ENCODE data around the gene SF3B5.
"Not testable (repeated sequence)": the region's sequence is repeated elsewhere in the genome, so short reads cannot be mapped to it uniquely, and the experiment has no call there.

SF3B5 gene

GRCh38 chr6:144104488-144104887 lies 9.1 kb upstream of the SF3B5 start:
- no peak for DNase-seq

GRCh38 chr6:144103026-144103563 lies 7.7 kb upstream of the SF3B5 start:
- DNase-seq, result no peak

DNA sequence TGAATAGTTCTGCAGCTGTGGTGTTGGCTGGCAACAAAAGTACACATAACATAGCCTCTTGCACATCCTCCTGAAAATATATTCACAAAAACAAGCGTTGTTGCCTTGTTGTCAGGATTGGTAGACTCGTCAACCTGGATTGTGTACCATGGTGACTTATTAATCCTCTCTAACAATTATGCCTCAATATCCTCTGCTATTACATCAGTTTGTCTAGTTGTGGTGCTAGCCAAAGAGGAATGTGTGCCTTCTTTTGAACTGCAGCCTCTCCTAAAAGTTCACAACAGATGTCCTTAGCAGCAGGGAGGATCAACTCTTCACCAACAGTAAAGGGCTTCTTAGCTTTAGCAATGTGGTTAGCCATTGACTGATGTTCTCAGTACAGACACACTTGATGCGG lies 3.6 kb upstream of the SF3B5 start:
- DNase-seq, result no peak

DNA sequence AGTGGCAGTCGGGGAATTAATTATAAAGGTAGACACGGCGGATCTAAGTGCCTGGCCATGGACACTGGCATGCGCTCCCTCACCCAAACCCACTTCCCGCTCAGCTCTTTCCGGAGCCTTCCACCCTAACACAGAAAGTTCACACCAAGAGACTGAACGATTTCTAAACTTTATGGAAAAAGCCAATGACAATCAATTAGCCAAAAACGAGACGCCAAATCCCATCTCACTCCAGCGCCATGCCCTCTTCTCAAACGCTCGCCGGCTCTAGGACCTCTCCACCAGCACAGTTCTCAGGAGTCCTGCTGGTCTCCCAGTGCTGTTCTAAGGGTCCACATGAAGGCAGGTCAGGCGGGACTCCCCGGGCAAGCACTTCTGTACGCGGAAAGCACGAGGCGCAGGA lies 641 bp downstream of the SF3B5 start:
- DNase-seq, result no peak

GRCh38 chr6:144093658-144094057 lies 1.7 kb downstream of the SF3B5 start:
- DNase-seq, result no peak

GRCh38 chr6:144093236-144093635 lies 2.1 kb downstream of the SF3B5 start:
- DNase-seq, result no peak

- DNase-seq, result no peak
Observed at GRCh38 chr6:144090384-144090783, 5.0 kb downstream of the SF3B5 start.

DNA sequence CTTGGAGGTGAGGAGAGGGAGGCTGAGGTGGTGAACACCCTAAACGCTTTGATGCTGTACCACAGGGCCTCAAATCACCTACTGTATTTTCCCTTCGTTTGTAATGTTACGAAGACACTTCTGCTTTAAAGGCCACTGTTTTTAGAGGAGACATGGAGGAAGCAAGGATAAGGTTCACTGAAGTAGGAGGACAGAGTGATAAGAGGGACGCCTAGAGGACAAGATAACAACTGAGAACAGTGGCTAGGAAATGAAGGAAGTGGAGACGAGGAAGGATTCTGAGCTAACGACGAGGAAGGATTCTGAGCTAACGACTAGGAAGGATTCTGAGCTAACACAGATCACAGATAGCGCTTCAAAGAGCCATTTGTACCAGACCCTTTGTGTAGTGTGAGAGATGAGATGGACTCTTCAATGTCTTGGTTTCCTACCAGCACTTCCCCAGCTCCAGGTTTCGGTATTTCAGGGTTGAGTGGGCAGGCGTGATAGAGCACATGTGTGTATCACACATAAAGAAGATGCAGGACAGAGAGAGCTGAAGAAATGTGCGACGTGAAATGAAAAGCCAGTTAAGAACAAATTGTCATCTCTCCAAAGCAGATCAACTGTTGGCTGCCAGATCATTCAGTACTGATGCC lies 7.5 kb downstream of the SF3B5 start:
- no peak for DNase-seq

DNA sequence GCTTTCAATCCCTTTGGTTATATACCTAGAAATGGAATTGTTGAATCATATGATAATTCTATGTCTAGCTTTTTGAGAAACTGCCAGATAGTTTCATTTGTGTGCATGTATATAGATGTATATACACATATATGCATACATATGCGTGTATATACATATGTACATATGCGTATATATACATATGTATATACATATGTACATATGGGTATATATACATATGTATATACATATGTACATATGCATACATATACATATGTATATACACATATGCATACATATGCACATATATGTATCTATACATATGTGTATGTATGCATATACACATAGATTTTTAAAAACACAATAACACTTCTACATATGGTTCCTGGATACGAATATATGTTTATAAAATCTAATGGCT lies 8.4 kb downstream of the SF3B5 start:
- DNase-seq, result no peak

DNA sequence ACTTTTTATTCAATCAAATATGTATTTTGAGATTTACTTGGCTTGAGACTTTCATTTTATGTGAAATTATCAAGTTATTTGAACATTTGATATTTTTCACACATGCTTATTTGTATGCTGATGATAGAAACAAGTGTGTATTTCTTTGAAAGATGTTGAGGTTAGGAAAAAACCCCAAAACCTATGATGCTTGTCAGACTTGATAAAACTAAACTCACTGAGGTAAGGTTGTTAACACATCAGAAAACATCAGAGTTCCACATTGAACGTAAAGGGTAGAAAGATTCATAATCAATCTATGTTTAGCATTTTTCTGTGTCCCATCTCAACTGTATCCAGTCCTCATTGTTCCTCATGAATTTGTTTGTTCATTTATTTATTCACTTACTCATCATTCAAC lies 12.2 kb downstream of the SF3B5 start:
- DNase-seq, result no peak

DNA sequence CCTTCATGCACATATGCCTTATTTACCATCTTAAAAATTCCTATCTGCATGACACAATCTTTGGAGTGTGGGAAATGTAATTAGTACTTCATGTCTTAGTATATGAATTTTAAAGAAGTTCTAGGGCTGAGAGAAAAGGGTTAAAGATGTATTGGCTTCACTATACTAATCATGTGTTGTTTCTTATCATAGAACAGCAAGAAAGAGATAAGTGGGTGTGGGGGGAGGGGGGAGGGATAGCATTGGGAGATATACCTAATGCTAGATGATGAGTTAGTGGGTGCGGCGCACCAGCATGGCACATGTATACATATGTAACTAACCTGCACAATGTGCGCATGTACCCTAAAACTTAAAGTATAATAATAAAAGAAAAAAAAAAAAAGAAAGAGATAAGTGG lies 13.0 kb downstream of the SF3B5 start:
- DNase-seq, result not testable (repeated sequence)

DNA sequence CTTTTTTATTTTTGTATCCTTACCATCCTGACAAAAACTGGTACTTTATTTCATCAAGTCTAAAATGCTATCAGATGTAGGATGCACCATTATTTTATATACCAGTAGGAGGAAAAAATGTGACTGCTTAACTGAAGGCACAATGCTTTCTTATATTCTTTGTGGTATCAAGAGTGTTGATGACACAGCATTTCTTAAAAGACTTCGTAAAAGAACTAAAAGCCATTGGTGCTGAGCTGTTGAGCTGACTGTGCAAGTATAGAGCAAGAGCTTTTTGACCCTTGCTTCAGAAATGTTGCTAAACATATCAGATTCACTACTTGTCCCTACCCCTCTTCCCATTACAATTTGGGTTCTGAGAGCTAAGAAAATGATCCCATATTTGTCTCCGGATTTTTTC lies 17.5 kb downstream of the SF3B5 start:
- no peak for DNase-seq

GRCh38 chr6:144075875-144076274 lies 19.5 kb downstream of the SF3B5 start:
- no peak for DNase-seq

GRCh38 chr6:144075187-144075586 lies 20.2 kb downstream of the SF3B5 start:
- DNase-seq, result no peak

GRCh38 chr6:144073024-144073423 lies 22.3 kb downstream of the SF3B5 start:
- DNase-seq, result no peak

DNA sequence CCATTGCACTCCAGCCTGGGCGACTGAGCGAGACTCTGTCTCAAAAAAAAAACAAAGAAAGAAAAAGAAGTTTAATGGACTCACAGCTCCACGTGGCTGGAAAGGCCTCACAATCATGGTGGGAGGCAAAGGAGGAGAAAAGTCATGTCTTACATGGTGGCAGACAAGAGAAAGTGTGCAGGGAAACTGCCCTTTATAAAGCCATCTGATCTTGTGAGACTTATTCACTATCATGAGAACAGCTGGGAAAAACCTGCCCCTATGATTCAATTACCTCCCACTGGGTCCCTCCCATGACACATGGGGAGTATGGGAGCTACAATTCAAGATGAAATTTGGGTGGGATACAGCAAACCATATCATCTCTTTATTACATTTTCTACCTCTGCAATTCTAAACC lies 25.9 kb downstream of the SF3B5 start:
- no peak for DNase-seq

- DNase-seq, result no peak
Observed at GRCh38 chr6:144068794-144069193, 26.6 kb downstream of the SF3B5 start.

DNA sequence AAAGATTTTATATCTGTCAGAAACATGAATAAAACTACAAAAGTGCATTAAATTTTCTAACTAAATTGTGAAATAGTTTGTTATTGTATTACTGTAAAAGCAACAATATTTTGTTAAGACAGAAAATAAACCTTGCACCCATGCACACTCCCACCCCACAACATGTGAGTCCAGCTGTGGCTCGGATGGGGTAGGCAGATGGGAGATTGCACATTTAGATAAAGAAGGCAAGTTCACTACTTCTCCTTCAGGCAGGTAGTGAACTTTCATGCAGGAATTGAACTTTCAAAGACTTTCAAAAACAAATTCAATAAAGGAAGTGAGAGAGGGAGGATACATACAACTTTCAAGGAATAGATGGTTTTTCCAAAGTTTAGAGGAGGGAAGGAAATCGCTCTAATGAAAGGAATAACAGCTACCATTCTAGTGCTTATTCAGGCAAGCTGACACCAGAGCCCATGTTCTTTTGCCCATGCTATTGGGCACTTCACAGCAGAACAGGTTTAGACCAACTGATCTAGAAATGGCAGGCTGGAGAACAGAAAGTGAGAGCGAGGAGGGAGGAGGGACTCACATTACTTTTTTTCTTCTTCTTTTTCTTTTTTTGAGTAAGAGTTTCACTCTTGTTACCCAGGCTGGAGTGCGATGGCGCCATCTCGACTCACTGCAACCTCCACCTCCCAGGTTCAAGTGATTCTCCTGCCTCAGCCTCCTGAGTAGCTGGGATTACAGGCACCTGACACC lies 28.5 kb downstream of the SF3B5 start:
- DNase-seq, result no peak

DNA sequence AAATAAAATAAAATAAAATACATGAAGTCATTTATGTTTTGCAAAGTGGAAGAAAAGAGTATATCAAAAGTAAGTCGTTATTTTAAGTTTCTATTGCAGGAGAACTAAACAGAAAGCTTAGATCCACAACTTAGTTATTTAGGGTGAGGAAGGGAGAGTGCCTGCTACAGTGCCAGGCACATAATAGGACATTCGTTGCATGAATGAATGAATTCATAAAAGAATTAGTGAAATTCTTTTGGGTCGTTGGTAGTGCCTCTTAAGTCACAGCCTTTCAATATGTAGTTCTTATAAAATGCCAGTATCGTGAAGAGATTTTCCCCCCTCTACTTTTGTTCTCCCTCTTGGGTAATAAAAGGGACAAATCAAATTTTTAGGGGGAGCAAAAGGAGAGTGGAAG lies 29.1 kb downstream of the SF3B5 start:
- no peak for DNase-seq

- no peak for DNase-seq
Observed at GRCh38 chr6:144065213-144065660, 30.1 kb downstream of the SF3B5 start.

GRCh38 chr6:144064402-144065212 lies 30.8 kb downstream of the SF3B5 start:
- peak; percentile 56 for DNase-seq

DNA sequence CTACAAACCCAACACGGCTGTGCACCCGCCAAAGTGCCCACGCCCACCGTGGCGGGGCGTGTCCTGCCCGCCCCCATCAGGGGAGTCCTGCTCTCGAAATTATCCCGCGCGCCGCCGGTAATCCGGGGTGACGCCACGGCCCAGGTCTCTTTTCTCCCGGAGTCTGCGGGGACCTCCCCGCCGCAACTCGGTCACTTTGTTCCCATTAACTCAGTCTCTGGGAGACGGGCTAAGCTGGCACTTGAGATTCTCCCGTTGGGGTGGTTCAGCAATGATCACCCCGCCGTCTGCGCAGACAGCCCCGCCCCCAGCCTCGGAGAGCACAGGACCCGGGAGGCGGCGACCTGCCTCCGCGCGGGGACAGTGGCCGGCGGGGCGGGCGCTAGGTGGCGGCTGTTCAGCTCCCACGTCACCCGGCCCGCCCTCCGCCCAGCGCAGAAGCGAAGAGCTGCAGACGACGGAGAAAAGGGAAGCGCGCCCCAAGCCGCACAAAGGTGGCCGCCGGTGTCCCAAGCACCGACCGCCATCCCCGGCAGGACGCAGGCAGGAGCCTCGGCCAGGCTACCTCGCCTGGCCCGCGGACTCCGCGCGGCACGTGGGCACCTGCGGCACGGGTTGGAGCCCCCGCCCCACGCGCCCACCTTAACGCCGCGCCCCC lies 31.5 kb downstream of the SF3B5 start:
- DNase-seq, result peak; percentile 86

GRCh38 chr6:144063246-144063743 lies 32.1 kb downstream of the SF3B5 start:
- no peak for DNase-seq

Data from islet precursor cell (in vitro differentiated cells).